Measurements from ENCODE around the gene ERN2. TPM values are rescaled to one million over a fixed set of nuclear protein-coding genes. Genes with fewer than 3 reads are reported as not detected.

The ERN2 gene
- total RNA-seq, 4 donors from 2014 or later, result not detected

- no peak for TF ChIP-seq CTCF (IDR thresholded peaks at IDR 0.05; ENCODE audit: low read depth)
These were observed 12.9 kb downstream of the ERN2 start for GRCh38 chr16:23700093-23700492.

- no peak for TF ChIP-seq CTCF (IDR thresholded peaks at IDR 0.05; ENCODE audit: low read depth)
These were observed 13.9 kb downstream of the ERN2 start for GRCh38 chr16:23699100-23699499.

DNA sequence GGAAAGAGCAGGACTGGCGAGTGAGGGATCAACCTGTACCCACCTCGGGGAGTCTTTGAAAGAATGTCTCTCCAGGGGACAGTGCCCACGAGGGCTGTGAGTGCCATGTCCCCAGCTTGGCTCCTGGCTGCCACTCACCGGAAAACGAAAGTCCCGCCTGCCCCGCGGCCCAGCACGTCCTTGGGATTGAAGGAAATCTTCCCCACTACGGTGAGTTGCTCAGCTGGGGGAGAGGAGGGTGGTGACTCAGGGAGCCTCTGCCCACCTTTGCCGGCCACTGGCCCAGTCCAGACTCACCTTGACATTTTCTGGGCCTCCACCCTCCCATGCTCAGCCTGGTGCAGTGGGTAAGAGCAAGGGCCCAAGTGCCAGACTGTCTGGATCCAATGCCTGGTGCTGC is 17.3 kb downstream of the ERN2 start:
- no peak for TF ChIP-seq CTCF (IDR thresholded peaks at IDR 0.05; ENCODE audit: low read depth)

DNA sequence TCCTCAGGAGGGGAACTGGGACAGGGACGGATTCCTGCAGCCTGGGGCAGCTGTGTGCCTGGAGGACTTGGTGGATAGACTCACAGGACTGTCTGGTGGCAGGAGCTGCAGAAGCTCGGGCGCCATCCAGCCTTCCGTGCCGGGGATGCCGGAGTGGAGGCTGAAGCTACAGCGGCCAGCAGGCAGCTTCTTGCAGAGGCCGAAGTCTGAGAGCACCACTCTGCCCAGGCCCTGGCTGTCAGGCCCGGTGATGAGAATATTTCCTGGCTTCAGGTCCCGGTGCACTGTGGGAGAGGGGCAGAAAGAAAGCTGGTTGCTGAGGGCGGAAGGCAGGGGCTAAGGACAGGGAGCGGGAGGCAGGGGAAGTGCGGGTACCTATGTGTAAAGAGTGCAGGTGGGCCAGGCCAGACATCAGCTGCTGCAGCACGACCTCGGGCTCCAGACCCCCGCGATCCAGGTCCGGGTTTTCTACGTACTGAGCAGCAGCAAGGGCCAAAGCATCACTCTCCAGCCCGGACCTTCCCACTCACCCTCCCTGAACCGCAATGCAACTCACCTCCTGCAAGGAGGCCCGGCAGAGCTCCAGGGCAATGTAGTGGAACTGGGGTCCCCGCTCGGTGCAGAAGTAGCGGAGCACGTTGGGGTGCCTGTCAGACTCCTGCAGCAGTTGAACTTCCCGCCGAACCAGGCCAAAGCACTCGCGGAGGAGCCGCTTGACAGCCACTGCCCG is 18.2 kb downstream of the ERN2 start:
- no peak for TF ChIP-seq CTCF (IDR thresholded peaks at IDR 0.05; ENCODE audit: low read depth)

GRCh38 chr16:23694265-23694643 is 18.8 kb downstream of the ERN2 start:
- TF ChIP-seq CTCF (IDR thresholded peaks at IDR 0.05; ENCODE audit: low read depth), result no peak

DNA sequence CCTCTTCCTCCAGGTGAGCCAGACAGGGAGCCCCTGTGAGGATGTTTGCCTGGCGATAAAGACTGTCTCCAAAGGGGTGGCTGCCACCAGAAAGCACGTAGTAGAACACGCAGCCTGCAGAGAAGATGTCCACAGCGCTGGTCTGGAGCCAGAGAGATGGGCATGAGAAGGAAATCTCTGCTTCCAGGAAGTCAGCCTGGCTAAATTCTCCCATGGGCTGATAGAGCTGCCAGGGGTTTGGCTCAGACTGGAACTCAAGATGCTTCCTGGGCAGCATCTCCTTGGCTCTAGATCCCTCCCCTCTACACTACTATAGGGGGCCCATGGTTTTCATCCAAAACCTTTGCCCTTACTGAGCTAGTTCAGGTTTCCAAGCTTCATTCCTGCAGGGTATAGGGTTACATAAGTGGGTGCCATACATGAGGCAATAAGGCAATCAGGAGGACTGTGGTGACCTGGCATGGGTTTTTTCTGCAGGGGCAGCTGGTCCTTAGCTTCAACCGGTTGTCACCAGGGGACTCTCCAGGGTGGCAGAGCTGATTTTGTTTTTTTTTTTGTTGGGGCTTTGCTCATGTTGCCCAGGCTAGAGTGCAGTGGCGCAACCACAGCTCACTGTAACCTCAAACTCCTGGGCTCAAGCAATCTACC is 20.7 kb downstream of the ERN2 start:
- TF ChIP-seq CTCF (IDR thresholded peaks at IDR 0.05; ENCODE audit: low read depth), result no peak

GRCh38 chr16:23691483-23692189 is 21.4 kb downstream of the ERN2 start:
- no peak for TF ChIP-seq CTCF (IDR thresholded peaks at IDR 0.05; ENCODE audit: low read depth)

Data from subcutaneous adipose tissue (tissue), 4 donors.